GM12878 (cell line): ENCODE data around the gene RETREG3. TPM values are rescaled to one million over a fixed set of nuclear protein-coding genes. Genes with fewer than 3 reads are reported as not detected.

Source experiments
- BACH1 ChIP-seq: fragments of 450-650 bp; IDR thresholded peaks from 2 replicates; pipeline ENCODE4 v1.6.1; 2017; ENCODE audit warnings: mild to moderate bottlenecking, borderline replicate concordance
- BHLHE40 ChIP-seq, 2 experiments: fragments of 450-650 bp in 1 of 2; IDR thresholded peaks; 2 replicates each; pipeline ENCODE4 v1.6.1; 2011 to 2017; ENCODE audit warnings: low read depth in 2 of 2, borderline replicate concordance in 1 of 2, improper control_type of control experiment in 1 of 2, low read length in 1 of 2, mild to moderate bottlenecking in 1 of 2
- BMI1 ChIP-seq: fragments of 450-650 bp; IDR thresholded peaks from 2 replicates; pipeline ENCODE4 v1.6.1; 2016; ENCODE audit warnings: mild to moderate bottlenecking, moderate library complexity, borderline replicate concordance
- BRCA1 ChIP-seq: IDR thresholded peaks from 2 replicates; pipeline ENCODE4 v1.6.1; 2011; ENCODE audit warnings: low read depth, low read length, improper control_type of control experiment
- CBFB ChIP-seq: IDR thresholded peaks from 2 replicates; pipeline ENCODE4 v1.6.1; 2016; ENCODE audit warnings: antibody characterized with exemption, low read depth
- CHD1 ChIP-seq: IDR thresholded peaks from 2 replicates; pipeline ENCODE4 v1.6.1; 2012; ENCODE audit warnings: low read depth, low read length, improper control_type of control experiment
- CHD4 ChIP-seq: fragments of 200-600 bp; sonication (generic); IDR thresholded peaks from 2 replicates; pipeline ENCODE4 v1.6.1; 2016; ENCODE audit warnings: mild to moderate bottlenecking
- CTCF ChIP-seq, 3 experiments: IDR thresholded peaks in 2 of 3; conservative IDR thresholded peaks in 1 of 3; 2 replicates each; pipeline ENCODE4 v1.5.1; 2011; ENCODE audit warnings: low read depth in 3 of 3, low read length in 3 of 3, mild to moderate bottlenecking in 3 of 3, control low read depth in 2 of 3, moderate library complexity in 2 of 3, inconsistent platforms in 1 of 3, mixed read lengths in 1 of 3; ENCODE audit not compliant: control insufficient read depth in 2 of 3, insufficient read depth in 1 of 3; ENCODE audit errors: extremely low read depth in 1 of 3
- HDGF ChIP-seq: fragments of 450-650 bp; IDR thresholded peaks from 2 replicates; pipeline ENCODE4 v1.6.1; 2016; ENCODE audit warnings: antibody characterized with exemption
- HSF1 ChIP-seq: fragments of 150-350 bp; IDR thresholded peaks from 2 replicates; pipeline ENCODE4 v1.6.1; 2014; ENCODE audit warnings: mild to moderate bottlenecking, low read depth, low read length
- IKZF2 ChIP-seq, 2 experiments: fragments of 450-650 bp; IDR thresholded peaks; 2 replicates each; pipeline ENCODE4 v1.6.1; 2017; ENCODE audit warnings: mild to moderate bottlenecking in 2 of 2, moderate library complexity in 2 of 2
- IRF5 ChIP-seq: fragments of 450-650 bp; IDR thresholded peaks from 2 replicates; pipeline ENCODE4 v1.6.1; 2017; ENCODE audit warnings: borderline replicate concordance
- MLLT1 ChIP-seq: fragments of 450-650 bp; IDR thresholded peaks from 2 replicates; pipeline ENCODE4 v1.6.1; 2016; ENCODE audit warnings: mild to moderate bottlenecking
- NFYA ChIP-seq: IDR thresholded peaks from 2 replicates; pipeline ENCODE4 v1.6.1; 2011; ENCODE audit warnings: low read depth, mild to moderate bottlenecking, low read length, improper control_type of control experiment, borderline replicate concordance
- POU2F2 ChIP-seq: IDR thresholded peaks from 3 replicates; pipeline ENCODE4 v1.6.1; 2011; ENCODE audit warnings: low read depth, mild to moderate bottlenecking, low read length, borderline replicate concordance
- RAD51 ChIP-seq: fragments of 450-650 bp; IDR thresholded peaks from 2 replicates; pipeline ENCODE4 v1.6.1; 2016; ENCODE audit warnings: moderate library complexity, mild to moderate bottlenecking, inconsistent platforms
- RB1 ChIP-seq: fragments of 450-650 bp; formaldehyde crosslinking; IDR thresholded peaks from 2 replicates; pipeline ENCODE4 v1.6.1; 2017; ENCODE audit warnings: mild to moderate bottlenecking, borderline replicate concordance
- RCOR1 ChIP-seq: conservative IDR thresholded peaks from 2 replicates; pipeline ENCODE4 v1.6.1; 2012; ENCODE audit warnings: low read depth, low read length, improper control_type of control experiment
- RELA ChIP-seq: fragments of 450-650 bp; IDR thresholded peaks from 2 replicates; pipeline ENCODE4 v1.8.0; 2014; ENCODE audit warnings: borderline replicate concordance; ENCODE audit not compliant: partially characterized antibody
- RUNX3 ChIP-seq: IDR thresholded peaks from 2 replicates; pipeline ENCODE4 v1.6.1; 2012; ENCODE audit warnings: low read length, inconsistent platforms
- SMAD1 ChIP-seq: fragments of 450-650 bp; IDR thresholded peaks from 2 replicates; pipeline ENCODE4 v1.6.1; 2018; ENCODE audit warnings: mild to moderate bottlenecking, low read depth; ENCODE audit not compliant: partially characterized antibody
- SMAD5 ChIP-seq: IDR thresholded peaks from 2 replicates; pipeline ENCODE4 v1.6.1; 2016; ENCODE audit warnings: antibody characterized with exemption, low read depth
- SP1 ChIP-seq: IDR thresholded peaks from one replicate; pipeline ENCODE4 v1.6.1; 2011; ENCODE audit warnings: low read depth, low read length
- SPI1 ChIP-seq: IDR thresholded peaks from 2 replicates; pipeline ENCODE4 v1.6.1; 2011; ENCODE audit warnings: low read depth, mild to moderate bottlenecking, low read length, moderate library complexity, borderline replicate concordance; ENCODE audit not compliant: insufficient read depth
- TAF1 ChIP-seq: IDR thresholded peaks from 2 replicates; pipeline ENCODE4 v1.6.1; 2011; ENCODE audit warnings: mild to moderate bottlenecking, low read depth, low read length, borderline replicate concordance
- ZZZ3 ChIP-seq: IDR thresholded peaks from 2 replicates; pipeline ENCODE4 v1.6.1; 2011; ENCODE audit warnings: low read depth; ENCODE audit not compliant: control insufficient read depth, insufficient read length
- polyA plus RNA-seq, 11 experiments: library from polyadenylated mRNA; depleted of rRNA in 4 of 11; unstranded in 6 of 11; stranded (reverse) in 5 of 11; fragments of >200 nt; fragmentation: Nextera tagmentation in 4 of 11; fragmentation: Illumina TruSeq in 1 of 11; extraction: Ambion mirVana in 4 of 11; extraction: Trizol in 1 of 11; gene quantifications; 1 replicate in 1 of 11; 2 replicates in 10 of 11; pipeline versions ENCODE4 v1.2.1 to v1.2.3, GENCODE V29; 2011 to 2016; ENCODE audit warnings: inconsistent platforms in 2 of 11, missing spikeins in 2 of 11, low read depth in 1 of 11
- total RNA-seq, 4 experiments: library from RNA; depleted of rRNA in 3 of 4; stranded (reverse); fragments of >200 nt in 3 of 4; fragmentation: Illumina TruSeq in 1 of 4; extraction: Trizol in 1 of 4; gene quantifications; 2 replicates each; pipeline versions ENCODE4 v1.2.1 to v1.2.3, GENCODE V29; 2013 to 2021

Gene RETREG3
- total and polyA plus RNA-seq, 10 of the 15 experiments (the other 5 are each of a cell fraction or from before 2014, with no cell fraction given): 7.0 to 50.6 (median 27.3) TPM

- TF ChIP-seq CHD1 (no peak), IKZF2 (IDR thresholded peaks at IDR 0.05) (peak; percentile 99), ZZZ3 (no peak), HSF1 (no peak), CBFB (peak; percentile 83), BHLHE40 (IDR thresholded peaks at IDR 0.05; ENCODE audit: borderline replicate concordance in 1 of 2, low read depth in 2 of 2, low read length in 1 of 2) (peak; percentile 91 to 93), SPI1 (no peak), RUNX3 (peak; percentile 98), MLLT1 (peak; percentile 78), NFYA (no peak), HDGF (no peak), RELA (no peak), IRF5 (no peak), CTCF (IDR thresholded peaks at IDR 0.05 in 2 of 3, conservative IDR thresholded peaks at IDR 0.05 in 1 of 3; ENCODE audit: control insufficient read depth in 2 of 3, extremely low read depth in 1 of 3, insufficient read depth in 1 of 3, low read depth in 3 of 3, low read length in 3 of 3) (peak in 1 of 3 experiments; percentile 62; a peak in 3 of 6 replicates), SMAD1 (no peak), RAD51 (peak; percentile 66; the same call in 1 of the 2 replicates), TAF1 (peak; percentile 29; the same call in 1 of the 2 replicates), POU2F2 (peak; percentile 23; the same call in 2 of the 3 replicates), BRCA1 (no peak), RCOR1 (peak; percentile 78; the same call in 1 of the 2 replicates), BMI1 (no peak; the same call in 1 of the 2 replicates), CHD4 (no peak), RB1 (no peak), SMAD5 (0 out of 2 replicates have a peak, but pooled peaks have one; percentile 24), SP1 (peak; percentile 54), BACH1 (peak; percentile 36; the same call in 1 of the 2 replicates)
These were observed 9.4 kb upstream of the RETREG3 start (continued) for GRCh38 chr17:42618442-42619150.
